ENCODE results near the gene GZMM. TPM values are rescaled to one million over a fixed set of nuclear protein-coding genes. Genes with fewer than 3 reads are reported as not detected.

The GZMM gene
- total RNA-seq, 2 donors from 2014 or later = 0.54 TPM; not detected in 1

DNA sequence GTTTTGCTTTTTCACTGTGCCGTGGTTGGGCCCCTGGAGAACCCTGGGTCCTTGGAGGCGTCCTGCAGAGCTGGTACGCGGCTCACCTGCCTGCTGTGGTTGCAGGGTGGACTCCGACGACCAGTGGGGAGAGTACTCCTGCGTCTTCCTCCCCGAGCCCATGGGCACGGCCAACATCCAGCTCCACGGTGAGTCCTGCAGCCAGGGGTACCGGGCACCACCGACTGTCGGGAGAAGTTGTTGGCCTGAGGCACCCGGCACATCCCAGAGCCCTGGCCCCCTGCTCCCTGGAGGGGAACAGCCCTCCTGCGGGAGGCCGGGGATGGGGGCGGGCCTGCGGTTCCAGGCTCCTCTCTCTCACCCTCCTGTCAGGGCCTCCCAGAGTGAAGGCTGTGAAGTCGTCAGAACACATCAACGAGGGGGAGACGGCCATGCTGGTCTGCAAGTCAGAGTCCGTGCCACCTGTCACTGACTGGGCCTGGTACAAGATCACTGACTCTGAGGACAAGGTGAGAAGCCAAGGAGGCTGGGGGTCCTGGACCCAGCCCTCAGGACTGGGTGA is 36.5 kb downstream of the GZMM start:
- Histone ChIP-seq H3K36me3 (peaks cover 39% of the 10 kb centered on the region), H3K4me3 (no peak overlapping the region), H3K9me3 (no peaks in the 10 kb centered on the region), H3K27ac (no peak overlapping the region), H3K4me1 (ENCODE audit: control insufficient read depth in 1 of 2, low read depth in 2 of 2) (peaks cover 10 to 18% of the 10 kb centered on the region in 2 donors), H3K27me3 (replicated peaks; ENCODE audit: insufficient read depth) (no peaks in the 10 kb centered on the region)
- ATAC-seq (ENCODE audit: insufficient number of reproducible peaks, low FRiP score, low read depth) (no peak), DNase-seq (ENCODE audit: low spot score) (no peak)
- TF ChIP-seq, protein P1, sequence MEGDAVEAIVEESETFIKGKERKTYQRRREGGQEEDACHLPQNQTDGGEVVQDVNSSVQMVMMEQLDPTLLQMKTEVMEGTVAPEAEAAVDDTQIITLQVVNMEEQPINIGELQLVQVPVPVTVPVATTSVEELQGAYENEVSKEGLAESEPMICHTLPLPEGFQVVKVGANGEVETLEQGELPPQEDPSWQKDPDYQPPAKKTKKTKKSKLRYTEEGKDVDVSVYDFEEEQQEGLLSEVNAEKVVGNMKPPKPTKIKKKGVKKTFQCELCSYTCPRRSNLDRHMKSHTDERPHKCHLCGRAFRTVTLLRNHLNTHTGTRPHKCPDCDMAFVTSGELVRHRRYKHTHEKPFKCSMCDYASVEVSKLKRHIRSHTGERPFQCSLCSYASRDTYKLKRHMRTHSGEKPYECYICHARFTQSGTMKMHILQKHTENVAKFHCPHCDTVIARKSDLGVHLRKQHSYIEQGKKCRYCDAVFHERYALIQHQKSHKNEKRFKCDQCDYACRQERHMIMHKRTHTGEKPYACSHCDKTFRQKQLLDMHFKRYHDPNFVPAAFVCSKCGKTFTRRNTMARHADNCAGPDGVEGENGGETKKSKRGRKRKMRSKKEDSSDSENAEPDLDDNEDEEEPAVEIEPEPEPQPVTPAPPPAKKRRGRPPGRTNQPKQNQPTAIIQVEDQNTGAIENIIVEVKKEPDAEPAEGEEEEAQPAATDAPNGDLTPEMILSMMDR (IDR thresholded peaks at IDR 0.05) = no peak

DNA sequence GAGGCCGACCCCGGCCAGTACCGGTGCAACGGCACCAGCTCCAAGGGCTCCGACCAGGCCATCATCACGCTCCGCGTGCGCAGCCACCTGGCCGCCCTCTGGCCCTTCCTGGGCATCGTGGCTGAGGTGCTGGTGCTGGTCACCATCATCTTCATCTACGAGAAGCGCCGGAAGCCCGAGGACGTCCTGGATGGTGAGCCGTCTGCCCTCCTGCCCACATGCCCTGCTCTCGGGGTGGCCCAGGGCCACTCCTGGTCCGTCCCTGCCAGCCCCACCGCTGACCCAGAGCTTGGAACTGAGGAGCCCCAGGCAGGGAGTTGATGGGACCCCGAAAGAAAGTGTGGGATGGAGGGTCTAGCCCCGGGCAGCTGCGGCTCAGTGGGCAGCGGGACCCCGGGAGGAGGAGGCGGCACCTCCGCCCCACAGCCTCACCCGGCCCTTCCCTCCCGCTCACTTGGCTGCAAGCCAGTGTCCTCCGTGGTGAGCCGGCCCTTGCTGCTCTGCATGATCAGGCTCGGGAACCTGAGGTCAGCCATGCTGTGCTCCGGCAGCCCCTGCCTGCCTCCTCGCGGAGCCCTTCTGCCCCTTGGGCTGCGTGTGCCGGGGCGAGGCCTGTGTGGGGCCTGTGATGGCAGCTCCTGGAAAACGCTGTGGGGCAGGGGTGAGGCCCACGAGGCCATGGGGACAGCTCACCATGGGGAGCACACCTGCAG is 37.7 kb downstream of the GZMM start:
- no peak for ATAC-seq (ENCODE audit: insufficient number of reproducible peaks, low FRiP score, low read depth)
- Histone ChIP-seq H3K4me3 (no peak overlapping the region), H3K27me3 (replicated peaks; ENCODE audit: insufficient read depth) (no peaks in the 10 kb centered on the region), H3K36me3 (peaks cover 39% of the 10 kb centered on the region), H3K4me1 (ENCODE audit: control insufficient read depth in 1 of 2, low read depth in 2 of 2) (peaks cover 0 to 6% of the 10 kb centered on the region in 2 donors), H3K27ac (no peak overlapping the region), H3K9me3 (no peaks in the 10 kb centered on the region)
- DNase-seq (ENCODE audit: low spot score) = no peak
- TF ChIP-seq, protein P1 (IDR thresholded peaks at IDR 0.05) = no peak

DNA sequence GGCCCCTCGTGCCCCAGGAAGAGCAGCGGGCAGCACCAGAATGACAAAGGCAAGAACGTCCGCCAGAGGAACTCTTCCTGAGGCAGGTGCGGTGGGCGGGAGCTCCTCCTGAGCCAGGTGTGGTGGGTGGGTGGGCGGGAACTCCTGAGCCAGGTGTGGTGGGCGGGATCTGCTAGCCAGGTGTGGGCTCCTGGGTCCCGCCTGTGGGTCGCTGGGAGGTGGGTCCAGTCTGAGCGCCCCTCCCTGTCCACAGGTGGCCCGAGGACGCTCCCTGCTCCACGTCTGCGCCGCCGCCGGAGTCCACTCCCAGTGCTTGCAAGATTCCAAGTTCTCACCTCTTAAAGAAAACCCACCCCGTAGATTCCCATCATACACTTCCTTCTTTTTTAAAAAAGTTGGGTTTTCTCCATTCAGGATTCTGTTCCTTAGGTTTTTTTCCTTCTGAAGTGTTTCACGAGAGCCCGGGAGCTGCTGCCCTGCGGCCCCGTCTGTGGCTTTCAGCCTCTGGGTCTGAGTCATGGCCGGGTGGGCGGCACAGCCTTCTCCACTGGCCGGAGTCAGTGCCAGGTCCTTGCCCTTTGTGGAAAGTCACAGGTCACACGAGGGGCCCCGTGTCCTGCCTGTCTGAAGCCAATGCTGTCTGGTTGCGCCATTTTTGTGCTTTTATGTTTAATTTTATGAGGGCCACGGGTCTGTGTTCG is 38.8 kb downstream of the GZMM start:
- TF ChIP-seq, protein P1 (IDR thresholded peaks at IDR 0.05) = no peak
- H3K36me3 ChIP-seq = peaks cover 39% of the 10 kb centered on the region
- H3K27ac ChIP-seq = no peak overlapping the region
- no peaks in the 10 kb centered on the region for H3K27me3 ChIP-seq (replicated peaks; ENCODE audit: insufficient read depth)
- no peaks in the 10 kb centered on the region for H3K4me1 ChIP-seq (ENCODE audit: control insufficient read depth in 1 of 2, low read depth in 2 of 2)
- no peak for DNase-seq (ENCODE audit: low spot score)
- no peaks in the 10 kb centered on the region for H3K9me3 ChIP-seq
- H3K4me3 ChIP-seq = no peak overlapping the region
- no peak for ATAC-seq (ENCODE audit: insufficient number of reproducible peaks, low FRiP score, low read depth)

DNA sequence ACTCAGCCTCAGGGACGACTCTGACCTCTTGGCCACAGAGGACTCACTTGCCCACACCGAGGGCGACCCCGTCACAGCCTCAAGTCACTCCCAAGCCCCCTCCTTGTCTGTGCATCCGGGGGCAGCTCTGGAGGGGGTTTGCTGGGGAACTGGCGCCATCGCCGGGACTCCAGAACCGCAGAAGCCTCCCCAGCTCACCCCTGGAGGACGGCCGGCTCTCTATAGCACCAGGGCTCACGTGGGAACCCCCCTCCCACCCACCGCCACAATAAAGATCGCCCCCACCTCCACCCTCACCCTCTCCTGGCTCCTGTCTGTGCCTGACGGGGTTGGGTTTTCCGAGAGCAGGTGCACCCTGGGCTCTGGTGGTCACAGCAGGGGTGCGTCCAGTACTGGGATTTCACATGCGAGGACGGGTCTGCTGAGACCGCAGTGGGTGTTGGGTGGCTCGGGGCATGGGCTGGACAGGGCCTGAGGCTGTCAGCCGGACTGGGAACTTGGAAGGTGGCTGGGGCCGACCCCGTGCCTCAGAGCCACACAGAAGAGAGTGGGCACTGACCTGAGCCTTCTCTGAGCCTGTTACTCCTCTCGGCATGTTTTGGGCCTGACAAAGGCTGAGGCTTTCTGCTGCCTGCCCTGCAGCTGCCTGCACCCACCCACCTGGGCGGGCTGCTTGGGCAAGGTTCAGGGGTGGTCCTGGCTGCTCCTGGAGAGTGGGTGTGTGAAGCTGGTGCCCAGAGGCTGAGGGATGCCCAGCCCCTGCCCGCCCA is 39.5 kb downstream of the GZMM start:
- Histone ChIP-seq H3K9me3 (no peaks in the 10 kb centered on the region), H3K27ac (no peak overlapping the region), H3K36me3 (peaks cover 36% of the 10 kb centered on the region), H3K4me3 (no peak overlapping the region), H3K27me3 (replicated peaks; ENCODE audit: insufficient read depth) (no peaks in the 10 kb centered on the region), H3K4me1 (ENCODE audit: control insufficient read depth in 1 of 2, low read depth in 2 of 2) (no peaks in the 10 kb centered on the region)
- TF ChIP-seq, protein P1 (IDR thresholded peaks at IDR 0.05) = no peak
- DNase-seq (ENCODE audit: low spot score) (no peak), ATAC-seq (ENCODE audit: insufficient number of reproducible peaks, low FRiP score, low read depth) (no peak)

DNA sequence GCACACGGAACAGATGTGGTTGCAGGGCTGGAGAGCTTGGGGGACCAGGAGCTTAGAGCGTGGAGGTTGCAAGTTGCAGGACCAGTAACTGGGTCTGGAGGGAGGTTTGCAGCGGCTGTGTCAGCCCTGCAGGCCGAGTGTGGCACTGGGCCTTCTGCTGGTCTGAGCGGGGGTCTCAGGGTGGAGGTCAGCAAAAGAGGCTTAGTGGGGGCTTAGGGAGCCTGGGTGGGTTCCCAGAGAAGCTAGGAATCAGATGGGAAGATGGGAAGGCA is 40.1 kb downstream of the GZMM start:
- Histone ChIP-seq H3K36me3 (peaks cover 34% of the 10 kb centered on the region), H3K4me1 (ENCODE audit: control insufficient read depth in 1 of 2, low read depth in 2 of 2) (no peaks in the 10 kb centered on the region), H3K4me3 (no peak overlapping the region), H3K9me3 (no peaks in the 10 kb centered on the region), H3K27me3 (replicated peaks; ENCODE audit: insufficient read depth) (peaks cover under 1% of the 10 kb centered on the region), H3K27ac (no peak overlapping the region)
- ATAC-seq (ENCODE audit: insufficient number of reproducible peaks, low FRiP score, low read depth) = no peak
- DNase-seq (ENCODE audit: low spot score) = no peak
- TF ChIP-seq, protein P1 (IDR thresholded peaks at IDR 0.05) = no peak
